GM12875 (cell line): ENCODE data around the gene ALKBH2.

Source experiments
- H3K4me3 ChIP-seq: one replicate; pipeline ENCODE4 v1.5.1; 2011; ENCODE audit warnings: low read depth, low read length, control low read depth
- TF ChIP-seq, protein P1 (sequence below): IDR thresholded peaks from 2 replicates; pipeline ENCODE4 v1.5.1; 2011; ENCODE audit warnings: low read depth, mild to moderate bottlenecking, control low read depth, inconsistent platforms, low read length, moderate library complexity, borderline replicate concordance; ENCODE audit not compliant: insufficient read depth

ALKBH2 gene

GRCh38 chr12:109047081-109047805 is 46.0 kb downstream of the ALKBH2 start:
- TF ChIP-seq, protein P1, sequence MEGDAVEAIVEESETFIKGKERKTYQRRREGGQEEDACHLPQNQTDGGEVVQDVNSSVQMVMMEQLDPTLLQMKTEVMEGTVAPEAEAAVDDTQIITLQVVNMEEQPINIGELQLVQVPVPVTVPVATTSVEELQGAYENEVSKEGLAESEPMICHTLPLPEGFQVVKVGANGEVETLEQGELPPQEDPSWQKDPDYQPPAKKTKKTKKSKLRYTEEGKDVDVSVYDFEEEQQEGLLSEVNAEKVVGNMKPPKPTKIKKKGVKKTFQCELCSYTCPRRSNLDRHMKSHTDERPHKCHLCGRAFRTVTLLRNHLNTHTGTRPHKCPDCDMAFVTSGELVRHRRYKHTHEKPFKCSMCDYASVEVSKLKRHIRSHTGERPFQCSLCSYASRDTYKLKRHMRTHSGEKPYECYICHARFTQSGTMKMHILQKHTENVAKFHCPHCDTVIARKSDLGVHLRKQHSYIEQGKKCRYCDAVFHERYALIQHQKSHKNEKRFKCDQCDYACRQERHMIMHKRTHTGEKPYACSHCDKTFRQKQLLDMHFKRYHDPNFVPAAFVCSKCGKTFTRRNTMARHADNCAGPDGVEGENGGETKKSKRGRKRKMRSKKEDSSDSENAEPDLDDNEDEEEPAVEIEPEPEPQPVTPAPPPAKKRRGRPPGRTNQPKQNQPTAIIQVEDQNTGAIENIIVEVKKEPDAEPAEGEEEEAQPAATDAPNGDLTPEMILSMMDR = no peak
- H3K4me3 ChIP-seq = no peak overlapping the region

- TF ChIP-seq, protein P1 = no peak
- no peak overlapping the region for H3K4me3 ChIP-seq
Measured at GRCh38 chr12:109044241-109044640, 49.0 kb downstream of the ALKBH2 start.
